Putamen (tissue), 1 donor: ENCODE data around the gene PCDH15.

Experiments used
- DNase-seq: peaks from one replicate; pipeline ENCODE4 v3.0.0-alpha.2; 2016; ENCODE audit warnings: low spot score

PCDH15 gene

GRCh38 chr10:54125098-54125747 lies 675.8 kb downstream of the PCDH15 start:
- DNase-seq = no peak

DNA sequence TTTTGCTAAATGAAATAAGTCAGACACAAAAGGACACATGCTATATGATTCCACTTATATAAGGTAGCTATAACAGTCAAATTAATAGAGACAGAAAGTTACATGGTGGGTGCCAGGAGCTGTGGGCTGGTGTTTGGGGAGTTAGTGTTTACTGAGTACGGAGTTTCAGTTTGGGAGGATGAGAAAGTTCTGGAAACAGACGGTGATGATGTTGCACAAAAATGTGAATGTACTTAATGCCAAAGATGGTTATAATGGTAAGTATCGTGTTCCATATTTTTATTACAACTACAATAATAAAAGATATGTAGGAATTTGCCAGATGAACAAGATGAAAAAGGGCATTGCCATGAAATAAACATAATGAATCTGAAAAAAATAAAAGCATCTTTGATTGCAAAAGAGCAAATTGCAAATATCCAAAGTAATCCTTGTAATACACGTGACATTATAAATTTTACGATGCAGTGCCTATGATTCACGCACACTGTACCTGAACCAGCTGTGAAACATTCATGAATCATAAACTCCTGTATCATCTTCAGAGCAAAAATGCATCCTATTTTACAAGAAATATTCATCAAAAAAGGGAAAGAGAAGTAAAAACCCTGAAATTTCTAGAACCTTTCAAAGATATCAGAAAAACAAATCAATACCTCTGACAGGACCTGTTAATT lies 676.7 kb downstream of the PCDH15 start:
- DNase-seq = no peak

- DNase-seq = no peak
Measured at GRCh38 chr10:54120806-54121205, 680.2 kb downstream of the PCDH15 start.

DNA sequence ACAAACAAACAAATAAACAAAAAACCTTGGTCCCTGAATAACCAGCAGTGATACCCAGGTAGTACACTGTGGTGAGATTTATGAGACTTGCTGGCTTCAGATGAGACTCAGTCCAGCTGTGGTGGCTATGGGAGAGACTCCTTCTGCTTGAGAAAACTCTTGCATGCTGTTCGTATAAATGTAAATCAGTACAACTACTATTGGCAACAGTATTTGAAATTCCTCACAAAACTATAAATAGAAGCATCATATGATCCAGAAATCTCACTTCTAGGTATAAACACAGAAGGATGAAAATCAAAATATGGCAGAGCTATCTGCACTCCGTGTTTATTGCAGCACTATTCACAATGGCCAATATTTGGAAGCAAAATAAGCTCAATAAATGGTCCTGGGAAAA lies 692.1 kb downstream of the PCDH15 start:
- no peak for DNase-seq

DNA sequence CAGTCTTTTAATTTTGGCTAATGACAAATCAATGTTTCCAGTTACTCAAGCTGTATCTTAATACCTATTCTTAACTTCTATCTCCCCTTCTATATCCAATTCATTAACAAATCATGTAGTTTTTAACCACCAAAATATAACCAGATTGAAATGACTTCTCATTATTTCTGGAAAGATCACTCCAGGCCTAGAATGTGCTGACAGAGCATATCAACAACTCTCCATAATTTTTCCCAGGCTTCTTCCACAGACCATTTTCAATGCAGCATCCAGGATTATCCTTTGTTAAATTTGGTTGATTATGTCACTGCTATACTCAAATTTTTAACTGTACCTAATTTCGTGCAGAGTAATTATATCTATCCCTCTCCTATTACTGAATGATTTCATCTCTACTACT lies 704.1 kb downstream of the PCDH15 start:
- no peak for DNase-seq

DNA sequence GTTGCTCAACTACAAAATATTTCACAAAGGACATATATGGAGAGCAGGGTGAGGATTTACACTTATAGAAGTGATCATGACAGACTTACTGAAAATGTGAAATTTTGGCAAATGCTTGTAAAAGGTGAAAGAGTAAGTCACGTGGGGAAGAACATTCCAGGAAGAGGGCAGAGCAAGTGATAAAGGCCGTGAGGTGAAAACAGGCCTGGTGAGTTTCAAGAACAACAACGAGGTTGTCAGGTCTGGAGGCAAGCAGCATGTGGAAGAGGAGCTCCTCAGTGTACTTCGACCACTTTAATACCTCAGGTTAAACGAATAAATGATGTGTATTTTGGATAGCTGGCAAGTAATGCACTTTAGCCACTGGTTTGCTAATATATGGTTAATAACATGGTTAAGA lies 706.7 kb downstream of the PCDH15 start:
- DNase-seq = no peak

DNA sequence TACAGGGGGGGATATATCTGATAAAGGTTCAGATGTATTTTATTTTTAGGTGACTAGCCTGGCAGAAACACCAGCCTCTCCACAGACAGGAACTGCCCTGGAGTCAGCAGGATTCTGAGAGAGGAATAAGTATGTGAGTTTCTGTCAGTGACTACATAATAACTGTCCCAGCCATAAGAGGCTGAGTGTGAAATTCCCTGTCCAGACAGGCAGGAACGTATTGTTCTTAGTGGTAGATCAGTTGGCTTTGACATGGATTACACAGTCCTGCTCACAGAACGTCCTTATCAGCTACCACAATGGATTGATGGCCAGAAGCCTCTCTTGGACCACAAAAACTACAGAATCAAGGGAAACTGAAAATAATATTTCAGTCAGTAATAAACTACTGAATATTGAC lies 709.8 kb downstream of the PCDH15 start:
- DNase-seq = no peak

GRCh38 chr10:54081950-54082349 lies 719.1 kb downstream of the PCDH15 start:
- DNase-seq = no peak

DNA sequence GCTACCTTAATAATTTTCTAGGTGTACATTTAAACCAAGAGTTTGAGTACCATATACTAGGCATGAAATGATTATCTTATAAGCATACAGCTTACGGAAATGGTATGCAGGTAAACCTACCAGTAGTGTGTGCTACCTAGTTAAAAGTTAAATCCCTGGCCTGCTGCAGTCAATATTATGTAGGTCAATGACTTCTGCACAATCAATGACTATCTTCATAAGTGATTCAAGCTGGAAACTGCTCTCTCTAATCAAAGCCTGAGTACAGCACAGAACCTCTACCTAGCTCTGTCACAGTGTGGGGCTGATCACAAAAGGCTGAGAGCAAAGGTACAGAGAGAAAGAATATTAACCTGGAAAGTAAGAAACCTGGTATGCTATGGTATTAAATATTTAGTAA lies 733.7 kb downstream of the PCDH15 start:
- DNase-seq = no peak

DNA sequence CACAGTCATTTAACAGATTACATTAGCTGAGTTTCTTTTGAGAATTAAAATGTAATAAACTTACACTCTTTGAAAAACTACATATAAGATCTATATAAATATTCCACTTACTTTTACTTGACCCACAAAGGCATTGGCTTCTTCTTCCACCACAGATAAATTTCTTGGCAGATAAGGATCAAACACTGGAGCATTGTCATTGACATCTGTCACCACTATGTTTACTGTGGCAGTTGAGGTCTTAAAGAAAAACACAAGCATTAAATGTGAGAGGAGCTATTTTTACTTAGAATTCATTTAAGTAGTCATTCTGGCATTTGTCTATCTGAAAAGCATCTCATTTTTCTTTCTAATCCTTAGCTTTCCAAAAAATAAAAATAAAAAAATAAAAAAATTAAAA lies 734.4 kb downstream of the PCDH15 start:
- DNase-seq = no peak

DNA sequence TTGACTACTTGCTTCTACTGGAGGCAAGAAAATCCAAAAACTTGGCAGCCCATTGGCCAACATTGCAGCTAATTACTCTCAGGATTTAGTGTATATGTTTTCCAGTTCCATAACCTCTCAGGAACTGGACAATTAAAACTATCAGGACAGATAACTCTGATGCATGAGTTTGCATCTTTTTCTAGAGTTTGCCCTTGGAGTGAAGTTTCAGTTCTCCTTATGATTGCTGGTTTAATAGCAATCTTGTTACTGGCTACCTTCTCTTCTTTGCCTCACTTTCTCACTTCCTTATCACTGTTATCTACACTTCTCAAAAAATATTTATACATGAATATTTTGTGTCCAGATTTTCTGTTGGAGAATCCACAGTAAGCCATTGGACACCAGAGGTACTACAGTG lies 735.9 kb downstream of the PCDH15 start:
- no peak for DNase-seq

DNA sequence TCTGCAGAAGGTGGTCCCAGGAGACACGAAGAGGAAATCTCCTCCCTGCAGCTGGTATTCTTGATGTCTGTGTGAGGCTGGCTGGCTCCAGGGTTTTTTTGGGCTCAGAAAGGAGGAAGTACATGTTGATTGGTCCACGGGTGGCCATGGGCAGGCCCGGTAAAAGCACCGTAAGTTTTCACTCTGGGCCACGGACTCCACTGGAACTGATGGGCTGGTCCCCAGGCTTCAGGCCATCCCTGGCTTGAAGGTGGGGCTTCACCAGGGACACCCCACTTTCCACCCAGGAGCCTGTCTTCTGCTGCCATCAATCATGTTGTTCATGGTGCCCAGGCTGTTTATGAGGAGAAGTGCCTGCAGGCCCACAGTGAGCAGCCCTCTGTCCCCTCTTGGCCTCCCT lies 736.8 kb downstream of the PCDH15 start:
- no peak for DNase-seq

- no peak for DNase-seq
Measured at GRCh38 chr10:54063514-54063913, 737.5 kb downstream of the PCDH15 start.

DNA sequence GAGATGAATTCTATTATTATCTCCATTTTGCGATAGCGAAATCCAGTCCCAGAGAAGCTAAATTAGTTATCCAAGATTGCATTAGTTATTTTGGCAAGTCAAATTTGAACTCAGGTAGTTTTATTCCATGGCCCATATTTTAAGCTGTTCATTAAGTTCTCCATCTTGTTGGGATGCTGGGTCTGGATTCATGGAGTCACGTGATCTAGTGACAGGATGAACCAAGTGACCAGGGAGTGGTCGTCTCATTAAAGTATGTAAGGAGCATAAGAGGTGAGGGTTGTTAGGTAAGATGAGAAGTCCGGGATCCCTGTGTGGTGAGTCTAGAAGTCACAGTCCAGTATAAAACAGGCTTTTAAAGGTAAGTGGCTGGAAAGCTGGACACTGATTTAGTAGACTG lies 740.5 kb downstream of the PCDH15 start:
- no peak for DNase-seq

DNA sequence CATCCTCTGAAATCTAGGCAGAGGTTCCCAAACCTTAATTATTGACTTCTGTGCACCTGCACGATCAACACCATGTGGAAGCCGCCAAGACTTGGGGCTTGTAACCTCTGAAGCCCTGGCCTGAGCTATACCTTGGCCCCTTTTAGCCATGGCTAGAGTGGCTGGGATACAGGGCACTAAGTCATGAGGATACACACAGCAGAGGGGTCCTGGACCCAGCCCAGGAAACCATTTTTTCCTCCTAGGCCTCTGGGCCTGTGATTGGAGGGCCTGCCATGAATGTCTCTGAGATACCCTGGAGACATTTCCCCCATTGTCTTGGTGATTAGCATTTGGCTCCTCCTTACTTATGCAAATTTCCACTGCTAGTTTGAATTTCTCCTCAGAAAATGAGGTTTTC lies 743.7 kb downstream of the PCDH15 start:
- DNase-seq = no peak

- no peak for DNase-seq
Measured at GRCh38 chr10:54026340-54026739, 774.7 kb downstream of the PCDH15 start.

GRCh38 chr10:54011117-54011516 lies 789.9 kb downstream of the PCDH15 start:
- no peak for DNase-seq

GRCh38 chr10:54010337-54010933 lies 790.6 kb downstream of the PCDH15 start:
- DNase-seq = no peak

- DNase-seq = no peak
Measured at GRCh38 chr10:54009672-54010071, 791.4 kb downstream of the PCDH15 start.

DNA sequence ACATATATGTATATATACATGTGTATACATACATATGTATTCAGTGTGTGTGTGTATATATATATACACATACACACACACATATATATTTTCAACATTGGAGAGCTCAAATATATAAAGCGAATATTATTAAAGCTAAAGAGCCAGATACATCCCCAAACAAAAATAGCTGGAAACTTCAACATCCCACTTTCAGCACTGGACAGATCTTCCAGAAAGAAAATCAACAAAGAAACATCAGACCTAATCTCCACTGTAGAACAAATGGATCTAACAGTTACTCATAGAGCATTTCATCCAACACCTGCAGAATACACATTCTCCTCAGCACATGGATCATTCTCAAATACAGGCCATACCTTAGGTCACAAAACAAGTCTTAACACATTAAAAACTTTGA lies 799.0 kb downstream of the PCDH15 start:
- no peak for DNase-seq

- DNase-seq = peak; percentile 10
Measured at GRCh38 chr10:53997953-53998352, 803.1 kb downstream of the PCDH15 start.

DNA sequence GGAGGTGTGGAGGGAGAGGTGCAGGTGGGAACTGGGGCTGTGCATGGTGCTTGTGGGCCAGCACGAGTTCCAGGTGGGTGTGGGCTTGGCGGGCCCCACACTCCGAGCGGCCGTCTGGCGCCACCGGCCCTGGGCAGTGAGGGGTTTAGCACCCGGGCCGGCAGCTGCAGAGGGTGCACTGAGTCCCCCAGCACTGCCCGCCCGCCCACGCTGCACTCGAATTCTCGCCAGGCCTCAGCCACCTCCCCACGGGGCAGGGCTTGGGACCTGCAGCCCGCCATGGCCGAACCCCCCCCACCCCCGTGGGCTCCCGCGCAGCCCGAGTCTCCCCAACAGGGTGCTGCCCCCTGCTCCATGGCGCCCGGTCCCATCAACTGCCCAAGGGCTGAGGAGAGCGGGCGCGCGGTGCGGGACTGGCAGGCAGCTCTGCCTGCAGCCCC lies 810.2 kb downstream of the PCDH15 start:
- no peak for DNase-seq

- DNase-seq = no peak
Measured at GRCh38 chr10:53983431-53983830, 817.6 kb downstream of the PCDH15 start.

DNA sequence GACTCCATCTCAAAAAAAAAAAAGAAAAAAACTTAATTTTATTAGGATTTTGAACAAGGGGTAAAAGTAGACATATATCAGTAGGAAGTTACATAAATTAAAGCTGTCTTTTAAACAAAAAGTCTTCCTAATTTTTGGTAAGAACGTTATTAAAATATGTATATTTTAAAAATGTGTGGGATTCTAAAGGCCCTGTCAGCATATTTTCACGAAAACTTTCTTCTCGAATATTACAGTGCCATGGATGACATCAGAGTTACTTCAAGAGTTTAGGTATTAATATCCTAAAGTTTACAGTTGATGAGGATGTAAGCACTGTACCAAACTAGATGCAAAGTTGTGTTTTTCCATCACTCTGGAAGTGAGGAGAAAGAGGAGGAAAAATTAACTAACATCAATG lies 820.8 kb downstream of the PCDH15 start:
- no peak for DNase-seq
